B cell (primary cell): ENCODE results near the gene CEP44.

Experiments
- CTCF ChIP-seq: fragments of 200-600 bp; IDR thresholded peaks from one replicate; pipeline ENCODE4 v1.8.0; 2022; ENCODE audit warnings: antibody characterized with exemption, mild to moderate bottlenecking
- EZH2 ChIP-seq: IDR thresholded peaks from 2 replicates; pipeline ENCODE4 v1.6.1; 2012; ENCODE audit warnings: borderline replicate concordance, low read depth, mild to moderate bottlenecking, moderate library complexity, low read length; ENCODE audit not compliant: insufficient read depth, poor library complexity, severe bottlenecking

- TF ChIP-seq CTCF, result no peak
- TF ChIP-seq EZH2, result no peak
Observed at GRCh38 chr4:174245714-174246113, 38.0 kb upstream of the CEP44 start.
